ENCODE measurements around the gene CDK10.

CDK10 gene

DNA sequence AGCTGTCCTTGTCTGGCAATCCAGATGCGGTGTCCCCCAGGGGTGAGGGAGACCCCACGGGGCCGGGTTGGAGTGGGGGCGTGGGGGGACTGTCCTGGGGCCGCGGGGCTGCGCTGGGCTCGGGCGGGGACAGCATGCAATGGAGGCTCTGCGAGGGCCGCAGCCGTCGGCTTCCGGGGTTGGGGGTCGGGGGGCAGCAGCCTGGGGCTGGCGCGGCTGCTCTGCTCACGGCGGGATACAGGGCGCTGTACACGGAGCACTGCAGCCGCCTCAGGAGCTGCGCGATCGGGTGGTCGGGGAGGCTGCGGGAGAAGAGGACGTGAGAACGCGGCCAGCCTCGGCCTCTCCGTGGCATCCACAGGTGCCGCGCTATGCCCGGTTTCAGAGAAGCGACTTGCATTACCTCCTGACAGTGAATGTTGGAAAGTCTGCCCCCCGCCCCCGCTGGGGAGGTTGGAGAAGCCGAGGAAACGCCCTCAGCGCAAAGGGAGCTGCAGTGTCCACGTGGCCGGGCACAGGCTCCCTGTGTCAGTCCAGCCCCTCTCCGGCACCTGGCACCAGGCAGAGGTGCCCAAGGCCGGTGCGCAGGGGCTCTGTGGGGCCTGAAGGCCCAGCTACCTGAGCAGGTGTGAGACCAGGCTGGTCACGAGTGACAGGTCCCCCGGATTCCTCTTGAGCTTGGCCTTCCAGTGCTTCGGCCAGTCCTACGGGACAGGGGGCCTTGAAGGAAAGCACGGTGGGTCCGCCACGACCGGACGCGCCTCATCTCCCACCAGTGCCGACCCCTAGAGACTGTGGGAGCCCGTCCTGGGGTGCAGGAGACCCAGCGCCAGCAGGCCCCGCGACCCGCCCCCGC, 24.4 kb downstream of the CDK10 start:
- CTCF ChIA-PET = interaction anchor here (1.1 to 1.3 kb wide), 2 partner anchors 10 to 150 kb away, joined by 3 read pairs; partner anchors contain the start of gene SPATA2L
- POLR2A ChIA-PET (ENCODE audit: low non-redundant PET) = interaction anchor here (1.1 kb wide), 1 partner anchor 9 kb away, joined by 3 read pairs; the partner anchor contains the start of gene SPATA2L

DNA sequence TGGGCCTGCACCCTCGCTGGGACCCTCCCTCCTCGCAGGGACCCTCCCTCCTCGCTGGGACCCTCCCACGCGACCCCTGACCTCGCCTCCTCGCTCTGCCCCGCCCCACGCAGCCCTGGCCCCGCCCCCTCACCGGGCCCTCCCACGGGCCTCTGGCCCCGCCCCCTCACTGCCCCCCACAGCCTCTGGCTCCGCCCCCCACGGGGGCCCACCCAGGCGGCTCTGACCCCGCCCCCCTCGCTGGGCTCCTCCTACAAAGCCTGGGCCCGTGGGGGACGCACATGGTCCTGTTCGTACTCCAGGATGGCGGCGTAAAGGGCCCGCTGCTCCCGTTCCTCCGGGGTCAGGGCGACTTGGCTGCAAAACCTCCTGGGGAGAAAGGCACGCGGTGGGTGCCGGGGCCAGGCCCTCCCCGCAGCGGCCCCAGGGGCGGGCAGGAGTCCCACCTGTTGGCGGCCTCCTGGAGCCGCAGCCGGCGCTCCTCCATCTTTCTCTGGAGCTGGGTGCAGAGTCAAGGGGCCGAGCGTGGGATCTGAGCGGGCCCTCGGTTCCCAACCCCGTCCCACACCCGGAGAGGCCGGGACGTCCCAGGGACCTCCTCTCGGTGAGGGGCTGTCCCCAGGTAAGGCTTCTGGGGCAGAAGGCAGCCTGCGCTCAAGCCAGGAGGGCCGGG, 25.2 kb downstream of the CDK10 start:
- TF ChIP-seq, protein P1, sequence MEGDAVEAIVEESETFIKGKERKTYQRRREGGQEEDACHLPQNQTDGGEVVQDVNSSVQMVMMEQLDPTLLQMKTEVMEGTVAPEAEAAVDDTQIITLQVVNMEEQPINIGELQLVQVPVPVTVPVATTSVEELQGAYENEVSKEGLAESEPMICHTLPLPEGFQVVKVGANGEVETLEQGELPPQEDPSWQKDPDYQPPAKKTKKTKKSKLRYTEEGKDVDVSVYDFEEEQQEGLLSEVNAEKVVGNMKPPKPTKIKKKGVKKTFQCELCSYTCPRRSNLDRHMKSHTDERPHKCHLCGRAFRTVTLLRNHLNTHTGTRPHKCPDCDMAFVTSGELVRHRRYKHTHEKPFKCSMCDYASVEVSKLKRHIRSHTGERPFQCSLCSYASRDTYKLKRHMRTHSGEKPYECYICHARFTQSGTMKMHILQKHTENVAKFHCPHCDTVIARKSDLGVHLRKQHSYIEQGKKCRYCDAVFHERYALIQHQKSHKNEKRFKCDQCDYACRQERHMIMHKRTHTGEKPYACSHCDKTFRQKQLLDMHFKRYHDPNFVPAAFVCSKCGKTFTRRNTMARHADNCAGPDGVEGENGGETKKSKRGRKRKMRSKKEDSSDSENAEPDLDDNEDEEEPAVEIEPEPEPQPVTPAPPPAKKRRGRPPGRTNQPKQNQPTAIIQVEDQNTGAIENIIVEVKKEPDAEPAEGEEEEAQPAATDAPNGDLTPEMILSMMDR (conservative IDR thresholded peaks at IDR 0.05; ENCODE audit: low read depth) = no peak
- peak overlapping the region; percentile 64 for H3K27ac ChIP-seq
- ChIA-PET CTCF (interaction anchor here (0.5 kb wide), 1 partner anchor 136 kb away, joined by 3 read pairs; the partner anchor contains the start of gene CPNE7), POLR2A (ENCODE audit: low non-redundant PET) (interaction anchor here (1.1 kb wide), 1 partner anchor 10 kb away, joined by 3 read pairs; the partner anchor contains the start of gene SPATA2L)
- DNase-seq (ENCODE audit: low spot score) = peak; percentile 97

More for the DNA sequence above, 24.4 kb downstream of the CDK10 start:
- no peak for DNase-seq (ENCODE audit: low spot score)
- TF ChIP-seq, protein P1 (conservative IDR thresholded peaks at IDR 0.05; ENCODE audit: low read depth) = no peak
- H3K27ac ChIP-seq = peak overlapping the region; percentile 64

DNA sequence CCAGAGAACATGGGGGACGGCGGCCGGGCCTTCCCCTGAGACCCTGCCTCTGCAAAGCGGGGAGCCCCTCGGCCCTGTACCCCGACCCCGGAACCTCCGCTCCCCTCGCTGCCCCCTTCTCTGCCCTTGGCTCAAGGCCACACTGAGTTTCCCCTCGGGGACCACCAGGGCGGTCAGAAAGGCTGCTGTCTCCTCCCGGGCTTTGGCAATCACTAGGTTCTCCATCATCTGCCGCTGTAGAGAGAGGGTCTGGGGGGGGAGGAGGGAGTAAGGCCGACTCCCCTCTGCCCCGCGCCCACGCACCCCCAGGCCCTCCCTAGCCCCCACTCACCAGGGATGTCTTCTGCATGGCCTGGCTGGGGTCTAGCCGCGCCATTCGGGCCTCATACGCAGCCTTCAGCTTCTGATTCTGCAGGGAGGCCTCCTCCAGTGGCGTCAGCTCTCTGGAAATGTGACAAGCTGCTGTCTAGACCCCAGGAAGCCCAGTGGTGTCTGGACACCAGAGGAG, 25.8 kb downstream of the CDK10 start:
- TF ChIP-seq, protein P1 (conservative IDR thresholded peaks at IDR 0.05; ENCODE audit: low read depth) = no peak
- no peak for DNase-seq (ENCODE audit: low spot score)
- H3K27ac ChIP-seq = peak overlapping the region; percentile 64
- ChIA-PET POLR2A (ENCODE audit: low non-redundant PET) (no interaction called here), CTCF (interaction anchor here (0.5 to 0.7 kb wide), 2 partner anchors 133 to 137 kb away, joined by 3 read pairs; partner anchors contain the start of gene CPNE7)

DNA sequence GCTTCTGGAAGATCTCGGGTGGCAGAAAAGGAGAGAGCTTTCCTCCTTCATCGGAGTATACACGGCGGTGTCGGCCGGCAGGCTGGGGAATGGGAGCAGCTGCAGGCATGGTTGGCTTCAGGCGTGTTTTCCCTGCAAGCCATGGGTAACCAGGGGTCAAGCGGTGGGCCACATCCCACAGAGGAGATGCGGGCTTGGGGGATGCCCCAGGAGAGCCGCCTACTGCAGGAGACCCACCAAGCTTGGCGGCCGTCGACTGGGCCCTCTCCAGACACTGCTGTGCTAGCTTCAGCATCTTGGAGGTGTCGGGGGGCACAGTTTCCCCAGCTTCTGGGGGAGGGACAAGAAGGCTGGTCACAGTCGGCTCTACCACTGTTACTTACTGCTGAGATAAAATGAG, 30.0 kb downstream of the CDK10 start:
- H3K27ac ChIP-seq = peak overlapping the region; percentile 29
- POLR2A ChIA-PET (ENCODE audit: low non-redundant PET) = no interaction called here
- CTCF ChIA-PET = no interaction called here
- DNase-seq (ENCODE audit: low spot score) = no peak
- TF ChIP-seq, protein P1 (conservative IDR thresholded peaks at IDR 0.05; ENCODE audit: low read depth) = no peak

DNA sequence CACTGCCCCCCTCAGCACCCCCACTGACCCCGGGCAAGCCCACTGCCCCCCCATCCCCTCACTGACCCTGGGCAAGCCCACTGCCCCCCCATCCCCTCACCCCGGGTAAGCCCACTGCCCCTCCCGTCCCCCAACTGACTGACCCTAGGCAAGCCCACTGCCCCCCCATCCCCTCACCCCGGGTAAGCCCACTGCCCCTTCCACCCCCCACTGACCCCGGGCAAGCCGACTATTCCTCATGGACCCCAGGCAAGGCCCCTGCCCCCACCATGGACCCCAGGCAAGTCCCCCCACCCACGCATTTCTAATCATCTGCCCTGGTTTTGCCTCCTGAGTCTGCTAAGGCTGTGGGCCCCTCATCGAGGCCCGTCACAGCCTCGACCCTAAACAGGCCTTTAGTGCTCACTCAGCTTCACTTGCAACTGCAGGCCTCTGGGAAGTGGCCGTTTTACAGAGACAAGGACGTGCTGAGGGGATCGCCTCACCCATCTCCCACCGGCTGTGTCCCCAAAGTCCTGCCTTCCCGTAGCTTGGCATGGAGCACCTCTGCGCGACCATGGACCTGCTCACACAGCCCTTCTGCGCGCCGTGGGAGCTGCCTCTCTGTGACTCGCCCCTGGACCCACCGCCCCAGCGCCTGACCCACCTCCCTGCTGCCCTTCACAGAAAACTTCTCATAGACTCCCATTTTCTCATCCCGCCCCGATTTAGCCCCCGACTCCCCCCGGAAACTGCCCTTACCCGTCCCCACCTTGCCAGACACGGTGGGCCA, 30.6 kb downstream of the CDK10 start:
- H3K27ac ChIP-seq = peak overlapping the region; percentile 32
- TF ChIP-seq, protein P1 (conservative IDR thresholded peaks at IDR 0.05; ENCODE audit: low read depth) = no peak
- ChIA-PET CTCF (no interaction called here), POLR2A (ENCODE audit: low non-redundant PET) (no interaction called here)
- DNase-seq (ENCODE audit: low spot score) = no peak

Data from RWPE1 (cell line).